ENCODE results near the gene STRADB. TPM values are rescaled to one million over a fixed set of nuclear protein-coding genes. Genes with fewer than 3 reads are reported as not detected.
A peak's percentile ranks its signal among the peaks of the same experiment; 100 is the strongest.
"Not testable (repeated sequence)": the region's sequence is repeated elsewhere in the genome, so short reads cannot be mapped to it uniquely, and the experiment has no call there.

The STRADB gene
- total RNA-seq, 2 experiments from 2014 or later, result 25.1 to 27.9 TPM

DNA sequence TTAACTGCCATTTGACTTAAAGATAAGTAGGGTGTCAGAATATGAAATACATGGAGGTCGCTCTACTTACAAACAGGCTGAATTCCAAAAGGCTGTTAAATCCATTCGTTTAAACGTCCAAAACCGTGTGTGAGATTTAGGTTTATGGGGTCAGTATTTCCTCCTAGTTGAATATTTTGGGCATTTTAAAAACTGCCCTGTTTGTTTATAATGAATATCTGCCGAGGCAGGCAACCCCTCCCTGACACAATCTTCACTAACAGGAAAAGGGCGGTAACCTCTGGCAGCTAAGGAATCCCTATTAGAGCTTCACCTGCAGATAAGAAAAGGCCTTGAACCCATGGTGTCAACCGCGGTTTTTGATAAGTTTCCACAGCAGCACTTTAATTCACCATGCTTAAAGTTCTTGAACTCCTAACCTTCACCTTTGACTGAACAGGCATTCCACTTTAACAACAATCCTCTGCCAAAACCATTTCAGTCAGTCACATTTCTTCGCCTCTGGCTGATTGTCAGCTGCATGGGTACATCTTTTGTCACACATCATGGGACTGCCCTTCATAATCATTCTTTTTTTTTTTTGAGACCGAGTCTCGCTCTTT lies 18.0 kb upstream of the STRADB start:
- Mint-ChIP-seq H3K4me3 (peak overlapping the region; percentile 15), H3K9me3 (peaks cover 13% of the 10 kb centered on the region), H3K4me1 (peaks cover 56% of the 10 kb centered on the region), H3K27ac (peak overlapping the region; percentile 70), H3K27me3 (no peaks in the 10 kb centered on the region), H3K36me3 (ENCODE audit: low read depth) (peaks cover 50% of the 10 kb centered on the region)
- no peak for DNase-seq
- ChIA-PET POLR2A (interaction anchor here (1.0 kb wide), 1 partner anchor 18 kb away, joined by 4 read pairs; the partner anchor contains the start of genes STRADB and TRAK2), CTCF (interaction anchor here (1.6 kb wide), 1 partner anchor 18 kb away, joined by 6 read pairs; the partner anchor contains the start of genes STRADB and TRAK2)

DNA sequence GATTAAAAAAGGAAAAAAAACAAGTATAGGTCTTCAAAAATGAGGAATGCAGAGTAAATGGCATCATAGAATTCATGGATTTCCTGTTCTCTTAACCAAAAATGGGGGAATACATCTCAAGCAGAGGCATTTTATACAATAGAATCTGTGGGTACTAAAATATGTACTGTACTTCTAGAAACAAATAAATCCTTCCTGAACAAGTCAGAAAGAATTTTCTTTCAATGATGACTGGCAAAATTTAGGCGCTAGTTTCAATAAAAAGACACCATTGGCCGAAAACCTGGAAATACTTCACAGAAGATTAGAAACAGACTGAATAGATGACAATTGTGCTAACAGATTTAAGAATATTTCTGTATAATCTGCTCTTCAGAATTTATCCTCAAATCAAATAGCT lies 15.4 kb upstream of the STRADB start:
- H3K4me3 Mint-ChIP-seq, result no peak overlapping the region
- CTCF ChIA-PET, result interaction anchor here (1.4 kb wide), 1 partner anchor 11 kb away, joined by 3 read pairs; no protein-coding TSS in a partner anchor
- H3K4me1 Mint-ChIP-seq, result peaks cover 54% of the 10 kb centered on the region
- POLR2A ChIA-PET, result no interaction called here
- no peak for DNase-seq
- H3K9me3 Mint-ChIP-seq, result peaks cover 3% of the 10 kb centered on the region
- H3K27ac Mint-ChIP-seq, result no peak overlapping the region
- H3K27me3 Mint-ChIP-seq, result no peaks in the 10 kb centered on the region
- peaks cover 47% of the 10 kb centered on the region for H3K36me3 Mint-ChIP-seq (ENCODE audit: low read depth)

DNA sequence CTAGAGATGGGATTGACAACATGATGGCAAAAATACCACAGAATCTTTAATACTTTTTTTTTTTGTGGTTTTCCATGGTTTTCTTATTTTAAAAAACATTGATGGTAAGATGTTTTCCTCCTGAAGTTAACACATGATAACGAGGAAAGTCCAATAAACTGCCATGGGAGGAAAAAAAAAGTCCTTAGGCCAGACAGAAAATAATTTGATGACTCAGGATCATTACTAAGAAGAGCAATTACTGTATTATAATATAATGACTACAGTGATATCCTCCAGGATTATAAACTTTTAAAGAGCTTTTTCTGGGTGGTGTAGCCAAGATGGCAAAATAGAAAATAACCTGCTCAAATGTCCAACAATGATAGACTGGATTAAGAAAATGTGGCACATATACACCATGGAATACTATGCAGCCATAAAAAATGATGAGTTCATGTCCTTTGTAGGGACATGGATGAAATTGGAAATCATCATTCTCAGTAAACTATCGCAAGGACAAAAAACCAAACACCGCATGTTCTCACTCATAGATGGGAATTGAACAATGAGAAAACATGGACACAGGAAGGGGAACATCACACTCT lies 12.1 kb upstream of the STRADB start:
- H3K9me3 Mint-ChIP-seq, H3K27ac Mint-ChIP-seq, POLR2A ChIA-PET, DNase-seq, H3K4me3 Mint-ChIP-seq, H3K27me3 Mint-ChIP-seq: not testable (repeated sequence)
- H3K4me1 Mint-ChIP-seq, result peaks cover 25% of the 10 kb centered on the region
- CTCF ChIA-PET, result interaction anchor here (0.7 to 2.4 kb wide), 4 partner anchors 12 to 245 kb away, joined by 3 to 7 read pairs (median 5); partner anchors contain the start of genes STRADB and TRAK2
- peaks cover 36% of the 10 kb centered on the region for H3K36me3 Mint-ChIP-seq (ENCODE audit: low read depth)

DNA sequence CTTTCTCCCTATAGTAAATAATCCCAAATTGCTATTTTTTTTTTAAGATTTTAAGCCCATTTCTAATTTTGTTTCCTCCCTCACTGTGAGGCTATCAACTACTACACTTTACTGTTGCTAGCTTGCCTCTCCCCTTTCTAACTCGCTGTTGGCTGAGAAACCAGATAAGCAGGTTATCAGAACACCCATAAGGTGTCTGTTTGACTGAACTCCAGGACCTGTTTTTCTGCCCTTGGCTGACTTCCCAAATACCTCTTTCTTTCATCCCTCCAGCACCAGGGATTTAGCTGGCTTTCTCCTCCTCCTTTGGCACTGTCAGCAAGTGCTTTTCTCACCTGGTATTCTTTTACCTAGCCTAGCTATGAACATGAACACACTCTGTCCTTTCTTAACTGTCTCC lies 11.4 kb upstream of the STRADB start:
- no peaks in the 10 kb centered on the region for H3K27me3 Mint-ChIP-seq
- peaks cover 23% of the 10 kb centered on the region for H3K4me1 Mint-ChIP-seq
- ChIA-PET CTCF (interaction anchor here (0.6 to 2.4 kb wide), 3 partner anchors 11 to 684 kb away, joined by 3 to 7 read pairs (median 6); partner anchors contain the start of genes STRADB and TRAK2), POLR2A (no interaction called here)
- no peak overlapping the region for H3K4me3 Mint-ChIP-seq
- H3K36me3 Mint-ChIP-seq (ENCODE audit: low read depth), result peaks cover 38% of the 10 kb centered on the region
- no peak for DNase-seq
- no peak overlapping the region for H3K27ac Mint-ChIP-seq
- H3K9me3 Mint-ChIP-seq, result no peaks in the 10 kb centered on the region

DNA sequence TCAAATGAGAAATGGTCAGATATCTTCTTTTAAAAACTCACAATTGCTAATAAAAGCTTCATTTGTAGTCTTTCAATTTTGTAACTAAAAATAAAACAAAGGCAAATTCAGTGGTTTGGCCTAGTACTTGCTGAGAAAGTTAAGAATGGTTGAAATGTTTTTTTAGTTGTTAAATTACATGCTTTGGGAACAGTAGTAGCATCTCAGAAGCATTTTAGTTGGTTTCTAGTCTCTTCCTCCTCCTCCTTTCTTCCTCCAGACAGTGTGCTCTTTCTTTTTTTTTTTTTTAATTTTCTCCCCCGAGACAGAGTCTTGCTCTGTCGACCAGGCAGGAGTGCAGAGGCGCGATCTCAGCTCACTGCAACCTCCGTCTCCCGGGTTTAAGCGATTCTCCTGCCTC lies 10.1 kb upstream of the STRADB start:
- CTCF ChIA-PET, result interaction anchor here (0.5 to 0.9 kb wide), 2 partner anchors 10 to 276 kb away, joined by 4 to 5 read pairs; partner anchors contain the start of genes STRADB and TRAK2
- Mint-ChIP-seq H3K36me3 (ENCODE audit: low read depth) (peaks cover 47% of the 10 kb centered on the region), H3K27me3 (no peaks in the 10 kb centered on the region), H3K9me3 (no peaks in the 10 kb centered on the region), H3K4me1 (peaks cover 34% of the 10 kb centered on the region), H3K4me3 (no peak overlapping the region), H3K27ac (no peak overlapping the region)
- no peak for DNase-seq
- POLR2A ChIA-PET, result no interaction called here

DNA sequence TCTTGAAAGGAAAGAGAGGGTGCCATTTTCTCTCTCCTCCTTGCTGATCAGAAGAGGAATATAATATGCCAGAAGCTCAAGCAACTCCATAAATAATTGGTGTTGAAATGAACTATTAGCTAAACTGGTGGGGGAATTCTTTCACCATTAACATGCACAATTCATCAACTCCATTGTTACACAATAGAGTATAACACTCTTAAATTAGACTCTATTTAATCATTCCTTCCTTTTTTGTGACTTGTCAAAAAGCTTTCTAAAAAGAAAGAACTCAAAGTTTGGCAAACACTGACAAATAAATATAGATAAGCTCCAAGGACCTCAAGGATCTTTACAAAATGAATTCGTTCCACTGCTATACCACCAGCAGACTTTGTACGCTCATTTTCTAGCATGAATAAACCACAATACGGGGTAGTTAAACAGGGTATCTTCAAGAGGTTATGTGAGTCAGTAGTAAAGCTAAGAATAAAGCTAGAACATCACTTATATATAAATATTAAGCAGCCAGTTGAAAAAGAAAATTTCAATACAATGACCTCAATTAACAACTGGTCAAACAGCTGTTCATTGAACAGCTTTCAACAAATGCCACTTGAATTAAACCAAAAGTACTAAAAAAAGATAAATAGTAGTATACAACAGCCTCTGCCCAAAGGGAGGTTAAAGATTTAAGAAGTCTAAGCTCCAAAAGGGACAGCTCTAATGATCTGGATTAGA lies 6.6 kb upstream of the STRADB start:
- Mint-ChIP-seq H3K27me3 (no peaks in the 10 kb centered on the region), H3K9me3 (no peaks in the 10 kb centered on the region), H3K27ac (no peak overlapping the region), H3K4me1 (peaks cover 55% of the 10 kb centered on the region), H3K36me3 (ENCODE audit: low read depth) (peaks cover 38% of the 10 kb centered on the region), H3K4me3 (no peak overlapping the region)
- ChIA-PET POLR2A (interaction anchor here (0.9 kb wide), 1 partner anchor 12 kb away, joined by 3 read pairs; no protein-coding TSS in a partner anchor), CTCF (interaction anchor here (0.6 to 2.9 kb wide), 3 partner anchors 192 to 342 kb away, joined by 3 to 10 read pairs (median 3); no protein-coding TSS in a partner anchor)
- DNase-seq, result no peak

DNA sequence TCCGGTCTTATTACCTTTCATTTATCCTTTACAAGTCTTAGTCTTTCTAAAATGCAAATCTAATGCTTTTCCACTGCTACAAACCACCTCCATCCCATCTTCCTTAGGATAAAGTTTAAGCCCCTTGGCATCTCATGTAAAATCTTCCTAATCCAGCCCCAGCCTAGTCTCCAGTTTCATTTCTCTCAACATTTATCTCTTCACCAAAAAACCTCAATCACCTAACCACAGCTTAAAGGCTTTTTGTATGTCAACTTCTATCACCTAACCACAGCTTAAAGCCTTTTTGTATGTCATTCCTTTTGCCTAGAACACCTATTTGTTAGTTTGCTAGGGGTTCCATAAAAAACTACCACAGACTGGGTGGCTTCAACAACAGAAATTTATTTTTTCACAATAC lies 4.5 kb upstream of the STRADB start:
- CTCF ChIA-PET, result interaction anchor here (1.0 to 2.9 kb wide), 5 partner anchors 11 to 330 kb away, joined by 3 to 10 read pairs (median 4); no protein-coding TSS in a partner anchor
- no peaks in the 10 kb centered on the region for H3K9me3 Mint-ChIP-seq
- DNase-seq, result peak; percentile 32

DNA sequence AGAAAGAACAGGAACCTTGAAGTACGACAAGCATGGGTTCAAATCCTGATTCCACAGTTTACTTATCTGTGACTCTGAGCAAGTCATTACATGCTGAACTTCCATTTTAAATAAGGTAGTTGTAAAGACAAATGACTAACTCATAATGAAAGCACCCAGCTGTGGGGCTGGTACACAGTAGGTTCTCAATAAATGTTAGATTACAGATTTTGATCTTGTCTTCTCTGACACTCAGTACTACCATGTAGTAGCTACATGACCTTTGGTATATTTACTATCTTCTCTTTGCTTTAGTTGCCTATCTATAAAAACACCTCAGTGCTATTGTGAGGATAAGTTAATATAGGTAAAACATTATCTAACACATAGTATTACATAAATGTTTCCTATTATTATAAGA lies 3.5 kb upstream of the STRADB start:
- no peak for DNase-seq
- no peaks in the 10 kb centered on the region for H3K9me3 Mint-ChIP-seq
- ChIA-PET CTCF (interaction anchor here (0.7 kb wide), 1 partner anchor 380 kb away, joined by 3 read pairs; no protein-coding TSS in a partner anchor), POLR2A (no interaction called here)
- no peaks in the 10 kb centered on the region for H3K27me3 Mint-ChIP-seq
- peaks cover 61% of the 10 kb centered on the region for H3K4me1 Mint-ChIP-seq
- H3K27ac Mint-ChIP-seq, result peak overlapping the region; percentile 87
- peaks cover 32% of the 10 kb centered on the region for H3K36me3 Mint-ChIP-seq (ENCODE audit: low read depth)
- peak overlapping the region; percentile 72 for H3K4me3 Mint-ChIP-seq

More for the DNA sequence above, 4.5 kb upstream of the STRADB start:
- POLR2A ChIA-PET, result interaction anchor here (0.7 to 0.8 kb wide), 2 partner anchors 180 to 214 kb away, joined by 3 to 4 read pairs; no protein-coding TSS in a partner anchor
- Mint-ChIP-seq H3K27me3 (no peaks in the 10 kb centered on the region), H3K4me1 (peaks cover 52% of the 10 kb centered on the region), H3K4me3 (peak overlapping the region; percentile 72), H3K27ac (peak overlapping the region; percentile 87), H3K36me3 (ENCODE audit: low read depth) (peaks cover 32% of the 10 kb centered on the region)

DNA sequence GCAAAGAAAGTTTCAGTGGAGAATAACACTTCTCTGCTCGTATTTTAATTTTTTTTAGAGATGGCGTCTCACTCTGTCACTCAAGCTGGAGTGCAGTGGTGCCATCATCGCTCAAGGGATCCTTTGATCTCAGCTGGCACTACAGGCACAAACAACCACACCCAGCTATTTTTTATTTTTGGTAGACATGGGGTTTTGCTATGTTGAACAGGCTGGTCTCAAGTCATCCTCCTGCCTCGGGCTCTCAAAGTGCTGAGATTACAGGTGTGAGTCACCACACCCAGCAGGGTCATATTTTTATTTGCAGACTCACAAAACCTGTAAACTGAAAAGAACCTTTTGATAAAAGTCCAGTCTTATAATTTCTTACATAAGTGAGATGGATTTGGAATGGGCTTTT lies 2.8 kb upstream of the STRADB start:
- Mint-ChIP-seq H3K9me3 (no peaks in the 10 kb centered on the region), H3K4me3 (peak overlapping the region; percentile 72), H3K36me3 (ENCODE audit: low read depth) (peaks cover 32% of the 10 kb centered on the region), H3K4me1 (peaks cover 64% of the 10 kb centered on the region), H3K27ac (peak overlapping the region; percentile 87), H3K27me3 (no peaks in the 10 kb centered on the region)
- peak; percentile 60 for DNase-seq
- ChIA-PET CTCF (interaction anchor here (0.7 to 1.4 kb wide), 2 partner anchors 16 to 381 kb away, joined by 3 read pairs; no protein-coding TSS in a partner anchor), POLR2A (no interaction called here)

DNA sequence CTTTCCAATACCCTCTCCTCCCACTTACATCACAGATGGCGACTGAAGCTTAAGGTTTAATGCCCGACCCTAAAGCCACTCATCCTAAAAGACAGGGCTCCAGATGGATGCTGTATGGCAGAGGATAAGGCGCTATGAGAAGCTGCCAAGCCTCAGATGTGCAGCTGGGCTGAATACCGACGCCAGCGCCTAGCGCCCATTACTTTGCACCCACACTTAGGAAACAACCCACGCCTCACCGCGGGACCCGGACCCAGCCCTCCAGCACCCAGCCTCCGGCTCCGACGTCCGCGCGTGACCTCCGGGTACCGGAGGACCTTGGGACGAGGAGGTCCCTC lies 617 bp upstream of the STRADB start:
- no peak for DNase-seq
- Mint-ChIP-seq H3K9me3 (no peaks in the 10 kb centered on the region), H3K4me1 (peaks cover 58% of the 10 kb centered on the region), H3K27me3 (no peaks in the 10 kb centered on the region), H3K27ac (peak overlapping the region; percentile 98), H3K36me3 (ENCODE audit: low read depth) (peaks cover 29% of the 10 kb centered on the region), H3K4me3 (peak overlapping the region; percentile 95)
- ChIA-PET CTCF (interaction anchor here (0.5 to 2.6 kb wide), 14 partner anchors 10 to 1880 kb away, joined by 3 to 17 read pairs (median 4); partner anchors contain the start of gene CLK1), POLR2A (interaction anchor here (0.5 to 1.5 kb wide), 4 partner anchors 19 to 268 kb away, joined by 3 read pairs; partner anchors contain the start of gene CASP10)

DNA sequence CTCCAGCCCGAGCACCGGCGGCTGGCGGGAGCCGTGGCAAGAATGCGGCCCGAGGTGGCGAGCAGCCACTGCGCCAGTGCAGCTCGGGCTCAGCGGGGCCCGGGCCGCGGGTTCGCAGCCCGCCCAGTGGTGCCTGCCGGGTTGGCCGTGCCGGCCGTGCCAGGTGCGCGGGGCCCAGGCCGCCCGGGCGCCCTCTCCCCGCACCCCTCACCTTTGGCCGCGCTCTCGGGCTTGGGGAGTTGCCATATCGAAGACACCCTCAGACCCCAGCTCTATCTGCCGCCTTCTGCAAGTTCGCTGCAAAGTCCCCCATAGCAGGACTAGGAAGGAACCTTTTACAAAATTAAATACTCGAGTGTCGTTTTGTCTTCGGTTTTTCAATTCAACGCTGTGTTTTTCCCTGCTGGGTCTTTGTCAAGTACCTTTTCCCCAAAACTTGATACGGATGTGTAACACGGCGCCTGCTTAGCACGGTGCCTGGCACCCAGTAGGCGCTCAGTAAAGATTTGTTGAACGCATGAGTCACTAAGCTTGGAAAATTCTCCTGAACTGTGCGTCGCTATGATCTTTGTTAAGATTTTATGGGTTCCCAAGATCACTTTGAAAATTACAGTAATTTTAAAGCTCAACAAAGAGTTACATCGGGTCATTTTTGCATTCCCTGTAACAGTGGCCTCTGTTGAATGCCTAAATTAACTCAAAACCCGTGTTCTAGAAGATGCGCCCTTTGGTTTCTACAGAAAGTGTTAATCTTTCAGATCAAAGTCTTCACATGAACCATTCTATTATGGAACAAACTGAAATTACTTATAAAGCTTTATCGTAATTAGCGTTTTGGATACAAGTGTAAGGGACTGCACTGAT lies 750 bp downstream of the STRADB start:
- Mint-ChIP-seq H3K4me3 (peak overlapping the region; percentile 95), H3K4me1 (peaks cover 44% of the 10 kb centered on the region), H3K27me3 (no peaks in the 10 kb centered on the region), H3K9me3 (no peaks in the 10 kb centered on the region), H3K27ac (peak overlapping the region; percentile 88), H3K36me3 (ENCODE audit: low read depth) (peaks cover 22% of the 10 kb centered on the region)
- ChIA-PET POLR2A (interaction anchor here (0.6 to 1.1 kb wide), 3 partner anchors 19 to 216 kb away, joined by 3 to 6 read pairs (median 4); no protein-coding TSS in a partner anchor), CTCF (interaction anchor here (0.5 to 2.6 kb wide), 11 partner anchors 10 to 588 kb away, joined by 3 to 17 read pairs (median 5); partner anchors contain the start of gene CLK1)
- DNase-seq, result no peak

Data from activated CD4-positive, alpha-beta T cell treated with anti-CD3 and anti-CD28 coated beads, Interleukin-2, amount 10 ng/mL, durations not matched to agents 7 days and 5 days (primary cell).